RWPE1 (cell line): Measurements from ENCODE around the gene GRIA4.

Experiments
- CTCF ChIA-PET: fragments of 350-600 bp; sonication (Branson Sonifier 250); formaldehyde crosslinking; extraction: SDS; loops from one replicate; lab custom pipeline; 2021; lab: Yijun Ruan, JAX
- POLR2A ChIA-PET: fragments of 400-600 bp; formaldehyde crosslinking; extraction: SDS; loops from one replicate; lab custom pipeline; 2020; ENCODE audit warnings: antibody characterized with exemption; ENCODE audit not compliant: low non-redundant PET; lab: Yijun Ruan, JAX
- DNase-seq: peaks from one replicate; pipeline ENCODE4 v3.0.0; 2012; ENCODE audit warnings: low spot score
- H3K27ac ChIP-seq: fragments of 450-650 bp; 2 replicates; pipeline ENCODE4 v1.5.1; 2017
- TF ChIP-seq, protein P1 (sequence below): fragments of 450-650 bp; conservative IDR thresholded peaks from 2 replicates; pipeline ENCODE4 v1.5.1; 2017; ENCODE audit warnings: low read depth, mild to moderate bottlenecking

The GRIA4 gene

DNA sequence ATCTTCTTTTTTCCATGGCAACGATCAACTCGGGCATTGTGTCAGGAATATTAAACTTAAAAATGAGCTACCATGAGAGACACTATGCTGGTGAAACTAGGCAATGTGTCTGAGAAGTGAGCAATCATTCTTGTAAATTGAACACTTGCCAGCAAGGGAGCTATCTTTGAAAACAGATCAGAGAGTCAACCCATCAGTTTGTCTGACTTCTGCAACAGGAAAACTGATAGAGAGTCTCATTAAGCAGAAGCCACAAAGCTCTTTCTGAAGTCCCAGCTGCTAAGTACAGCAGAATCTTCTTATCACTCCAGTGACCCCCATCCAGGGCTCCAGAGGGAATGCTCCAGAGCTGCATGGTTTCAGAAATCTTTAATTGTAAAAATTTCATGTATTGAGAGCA is 297.4 kb downstream of the GRIA4 start:
- POLR2A ChIA-PET = no interaction called here
- no peak for DNase-seq
- TF ChIP-seq, protein P1, sequence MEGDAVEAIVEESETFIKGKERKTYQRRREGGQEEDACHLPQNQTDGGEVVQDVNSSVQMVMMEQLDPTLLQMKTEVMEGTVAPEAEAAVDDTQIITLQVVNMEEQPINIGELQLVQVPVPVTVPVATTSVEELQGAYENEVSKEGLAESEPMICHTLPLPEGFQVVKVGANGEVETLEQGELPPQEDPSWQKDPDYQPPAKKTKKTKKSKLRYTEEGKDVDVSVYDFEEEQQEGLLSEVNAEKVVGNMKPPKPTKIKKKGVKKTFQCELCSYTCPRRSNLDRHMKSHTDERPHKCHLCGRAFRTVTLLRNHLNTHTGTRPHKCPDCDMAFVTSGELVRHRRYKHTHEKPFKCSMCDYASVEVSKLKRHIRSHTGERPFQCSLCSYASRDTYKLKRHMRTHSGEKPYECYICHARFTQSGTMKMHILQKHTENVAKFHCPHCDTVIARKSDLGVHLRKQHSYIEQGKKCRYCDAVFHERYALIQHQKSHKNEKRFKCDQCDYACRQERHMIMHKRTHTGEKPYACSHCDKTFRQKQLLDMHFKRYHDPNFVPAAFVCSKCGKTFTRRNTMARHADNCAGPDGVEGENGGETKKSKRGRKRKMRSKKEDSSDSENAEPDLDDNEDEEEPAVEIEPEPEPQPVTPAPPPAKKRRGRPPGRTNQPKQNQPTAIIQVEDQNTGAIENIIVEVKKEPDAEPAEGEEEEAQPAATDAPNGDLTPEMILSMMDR = no peak
- H3K27ac ChIP-seq = no peak overlapping the region
- CTCF ChIA-PET = no interaction called here

GRCh38 chr11:105910095-105910715 is 300.3 kb downstream of the GRIA4 start:
- ChIA-PET CTCF (interaction anchor here (0.6 kb wide), 1 partner anchor 582 kb away, joined by 4 read pairs; no protein-coding TSS in a partner anchor), POLR2A (no interaction called here)
- H3K27ac ChIP-seq = no peak overlapping the region
- peak; percentile 44 for DNase-seq
- TF ChIP-seq, protein P1 = no peak

GRCh38 chr11:105911454-105911853 is 301.6 kb downstream of the GRIA4 start:
- no peak for DNase-seq
- H3K27ac ChIP-seq = no peak overlapping the region
- ChIA-PET CTCF (no interaction called here), POLR2A (no interaction called here)
- TF ChIP-seq, protein P1 = no peak

- DNase-seq = no peak
- ChIA-PET POLR2A (no interaction called here), CTCF (no interaction called here)
- TF ChIP-seq, protein P1 = no peak
- H3K27ac ChIP-seq = no peak overlapping the region
Observed at GRCh38 chr11:105912666-105913065, 302.8 kb downstream of the GRIA4 start.

- TF ChIP-seq, protein P1 = no peak
- no peak for DNase-seq
- ChIA-PET CTCF (no interaction called here), POLR2A (no interaction called here)
- no peak overlapping the region for H3K27ac ChIP-seq
Observed at GRCh38 chr11:105915021-105915420, 305.1 kb downstream of the GRIA4 start.

DNA sequence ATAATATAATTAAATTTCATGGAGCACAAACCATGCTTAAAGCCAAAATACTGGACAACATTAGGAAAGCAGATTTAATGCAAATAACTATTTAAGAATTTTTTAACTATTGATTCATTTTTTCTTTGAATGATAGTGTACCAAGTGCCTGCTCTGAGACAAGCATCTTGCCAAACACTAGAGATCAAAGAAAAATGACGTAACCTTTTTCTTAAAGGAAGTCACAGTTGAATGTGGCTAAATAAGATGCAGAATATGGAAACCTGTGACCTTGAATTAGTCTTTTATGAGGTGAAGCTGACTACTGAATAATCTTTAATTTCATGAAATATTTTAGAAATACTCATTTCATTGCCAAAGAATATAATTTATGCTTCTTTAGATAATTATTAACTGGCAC is 308.2 kb downstream of the GRIA4 start:
- TF ChIP-seq, protein P1 = no peak
- ChIA-PET POLR2A (no interaction called here), CTCF (no interaction called here)
- no peak overlapping the region for H3K27ac ChIP-seq
- no peak for DNase-seq
